Measurements from ENCODE around the gene SMYD3. TPM values are rescaled to one million over a fixed set of nuclear protein-coding genes. Genes with fewer than 3 reads are reported as not detected.

The SMYD3 gene
- total RNA-seq, 1 donor from 2014 or later, result 22.3 TPM

- intact Hi-C loops (cut with DNase I), result no loop called here
- H3K4me3 ChIP-seq, result no peak overlapping the region
- no peaks in the 10 kb centered on the region for H3K36me3 ChIP-seq
- DNase-seq (ENCODE audit: extremely low spot score in 2 of 2), result peak; percentile 70 to 74
- H3K27ac ChIP-seq, result no peak overlapping the region
- H3K4me1 ChIP-seq, result peaks cover 12% of the 10 kb centered on the region
- TF ChIP-seq, protein P1, sequence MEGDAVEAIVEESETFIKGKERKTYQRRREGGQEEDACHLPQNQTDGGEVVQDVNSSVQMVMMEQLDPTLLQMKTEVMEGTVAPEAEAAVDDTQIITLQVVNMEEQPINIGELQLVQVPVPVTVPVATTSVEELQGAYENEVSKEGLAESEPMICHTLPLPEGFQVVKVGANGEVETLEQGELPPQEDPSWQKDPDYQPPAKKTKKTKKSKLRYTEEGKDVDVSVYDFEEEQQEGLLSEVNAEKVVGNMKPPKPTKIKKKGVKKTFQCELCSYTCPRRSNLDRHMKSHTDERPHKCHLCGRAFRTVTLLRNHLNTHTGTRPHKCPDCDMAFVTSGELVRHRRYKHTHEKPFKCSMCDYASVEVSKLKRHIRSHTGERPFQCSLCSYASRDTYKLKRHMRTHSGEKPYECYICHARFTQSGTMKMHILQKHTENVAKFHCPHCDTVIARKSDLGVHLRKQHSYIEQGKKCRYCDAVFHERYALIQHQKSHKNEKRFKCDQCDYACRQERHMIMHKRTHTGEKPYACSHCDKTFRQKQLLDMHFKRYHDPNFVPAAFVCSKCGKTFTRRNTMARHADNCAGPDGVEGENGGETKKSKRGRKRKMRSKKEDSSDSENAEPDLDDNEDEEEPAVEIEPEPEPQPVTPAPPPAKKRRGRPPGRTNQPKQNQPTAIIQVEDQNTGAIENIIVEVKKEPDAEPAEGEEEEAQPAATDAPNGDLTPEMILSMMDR (IDR thresholded peaks at IDR 0.05), result no peak
- no peak for TF ChIP-seq POLR2A (IDR thresholded peaks at IDR 0.05)
- no peak for TF ChIP-seq POLR2AphosphoS5 (IDR thresholded peaks at IDR 0.05; ENCODE audit: insufficient read depth in 1 of 2, low read depth in 1 of 2)
- no peaks in the 10 kb centered on the region for H3K27me3 ChIP-seq
- H3K9me3 ChIP-seq, result no peaks in the 10 kb centered on the region
Measured at GRCh38 chr1:245710961-245711903, 795.8 kb downstream of the SMYD3 start.

GRCh38 chr1:245707941-245708340 lies 799.1 kb downstream of the SMYD3 start:
- Histone ChIP-seq H3K4me3 (no peak overlapping the region), H3K27me3 (no peaks in the 10 kb centered on the region), H3K27ac (no peak overlapping the region), H3K36me3 (no peaks in the 10 kb centered on the region), H3K4me1 (peaks cover 8% of the 10 kb centered on the region), H3K9me3 (no peaks in the 10 kb centered on the region)
- intact Hi-C loops (cut with DNase I), result no loop called here
- peak; percentile 34 to 49 for DNase-seq (ENCODE audit: extremely low spot score in 2 of 2)
- TF ChIP-seq POLR2AphosphoS5 (IDR thresholded peaks at IDR 0.05; ENCODE audit: insufficient read depth in 1 of 2, low read depth in 1 of 2), result no peak
- no peak for TF ChIP-seq POLR2A (IDR thresholded peaks at IDR 0.05)
- TF ChIP-seq, protein P1 (IDR thresholded peaks at IDR 0.05), result no peak

- no peak overlapping the region for H3K27ac ChIP-seq
- no peak overlapping the region for H3K4me3 ChIP-seq
- H3K9me3 ChIP-seq, result no peaks in the 10 kb centered on the region
- intact Hi-C loops (cut with DNase I), result no loop called here
- peaks cover 8% of the 10 kb centered on the region for H3K4me1 ChIP-seq
- DNase-seq (ENCODE audit: extremely low spot score in 2 of 2), result no peak
- no peaks in the 10 kb centered on the region for H3K27me3 ChIP-seq
- no peaks in the 10 kb centered on the region for H3K36me3 ChIP-seq
- TF ChIP-seq POLR2AphosphoS5 (IDR thresholded peaks at IDR 0.05; ENCODE audit: insufficient read depth in 1 of 2, low read depth in 1 of 2), result no peak
- TF ChIP-seq, protein P1 (IDR thresholded peaks at IDR 0.05), result no peak
- no peak for TF ChIP-seq POLR2A (IDR thresholded peaks at IDR 0.05)
Measured at GRCh38 chr1:245704765-245705164, 802.3 kb downstream of the SMYD3 start.

DNA sequence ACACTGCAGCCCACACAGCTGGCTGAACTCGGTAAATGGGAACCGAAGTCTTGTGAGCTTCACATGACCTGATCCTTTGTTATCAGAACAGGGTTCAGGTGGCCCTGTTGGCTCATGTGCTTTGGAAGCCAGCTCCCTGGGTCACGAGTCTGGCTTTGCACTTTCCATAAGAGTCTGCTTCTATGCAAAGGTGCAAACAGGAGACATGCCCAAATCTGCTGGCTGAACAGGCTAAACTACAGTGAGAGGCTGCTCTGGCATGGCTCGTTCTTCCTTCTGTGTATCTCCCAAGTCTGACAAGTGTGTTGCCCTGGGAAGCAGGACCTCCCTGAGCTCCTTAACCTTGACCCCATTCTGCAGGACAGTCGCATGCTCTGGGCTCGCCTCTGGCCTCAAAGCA lies 802.7 kb downstream of the SMYD3 start:
- intact Hi-C loops (cut with DNase I), result no loop called here
- Histone ChIP-seq H3K4me3 (no peak overlapping the region), H3K4me1 (peaks cover 8% of the 10 kb centered on the region), H3K9me3 (no peaks in the 10 kb centered on the region), H3K36me3 (no peaks in the 10 kb centered on the region), H3K27ac (no peak overlapping the region), H3K27me3 (no peaks in the 10 kb centered on the region)
- TF ChIP-seq POLR2AphosphoS5 (IDR thresholded peaks at IDR 0.05; ENCODE audit: insufficient read depth in 1 of 2, low read depth in 1 of 2) (no peak), POLR2A (IDR thresholded peaks at IDR 0.05) (no peak)
- TF ChIP-seq, protein P1 (IDR thresholded peaks at IDR 0.05), result no peak
- no peak for DNase-seq (ENCODE audit: extremely low spot score in 2 of 2)

GRCh38 chr1:245702346-245702745 lies 804.7 kb downstream of the SMYD3 start:
- TF ChIP-seq POLR2AphosphoS5 (IDR thresholded peaks at IDR 0.05; ENCODE audit: insufficient read depth in 1 of 2, low read depth in 1 of 2) (no peak), POLR2A (IDR thresholded peaks at IDR 0.05) (no peak)
- TF ChIP-seq, protein P1 (IDR thresholded peaks at IDR 0.05), result no peak
- Histone ChIP-seq H3K27ac (no peak overlapping the region), H3K4me1 (peaks cover 8% of the 10 kb centered on the region), H3K4me3 (no peak overlapping the region), H3K27me3 (no peaks in the 10 kb centered on the region), H3K36me3 (no peaks in the 10 kb centered on the region), H3K9me3 (no peaks in the 10 kb centered on the region)
- intact Hi-C loops (cut with DNase I), result no loop called here
- DNase-seq (ENCODE audit: extremely low spot score in 2 of 2), result no peak
